Glutamatergic neuron (in vitro differentiated cells): ENCODE results near the gene TMCC1. TPM values are rescaled to one million over a fixed set of nuclear protein-coding genes. Genes with fewer than 3 reads are reported as not detected.

ENCODE experiments used
- DNase-seq: peaks from one replicate; pipeline ENCODE4 v3.0.0; 2022
- H3K27ac Mint-ChIP-seq: one replicate; pipeline ENCODE4 v1.8.0; 2020; ENCODE audit warnings: mild to moderate bottlenecking, mixed read lengths, inconsistent platforms; ENCODE audit not compliant: unreplicated experiment
- H3K27me3 Mint-ChIP-seq: one replicate; pipeline ENCODE4 v1.8.0; 2020; ENCODE audit warnings: mild to moderate bottlenecking, moderate library complexity, mixed read lengths, inconsistent platforms; ENCODE audit not compliant: unreplicated experiment
- H3K36me3 Mint-ChIP-seq: one replicate; pipeline ENCODE4 v1.8.0; 2020; ENCODE audit warnings: mild to moderate bottlenecking, mixed read lengths, inconsistent platforms; ENCODE audit not compliant: unreplicated experiment
- H3K4me1 Mint-ChIP-seq: one replicate; pipeline ENCODE4 v1.8.0; 2020; ENCODE audit warnings: mild to moderate bottlenecking, low read depth, mixed read lengths, inconsistent platforms; ENCODE audit not compliant: unreplicated experiment
- H3K4me3 Mint-ChIP-seq: one replicate; pipeline ENCODE4 v1.8.0; 2020; ENCODE audit warnings: mild to moderate bottlenecking, mixed read lengths, inconsistent platforms; ENCODE audit not compliant: unreplicated experiment
- H3K9me3 Mint-ChIP-seq: one replicate; pipeline ENCODE4 v1.8.0; 2020; ENCODE audit warnings: mild to moderate bottlenecking, moderate library complexity, mixed read lengths, inconsistent platforms; ENCODE audit not compliant: unreplicated experiment
- total RNA-seq: library from RNA; stranded (reverse); fragmentation: NEBNext Ultra II Directional; extraction: Animal tissue kit (Norgen Biotek cat#: 25700); gene quantifications from one replicate; pipeline ENCODE4 v1.2.1, GENCODE V29; 2021; ENCODE audit not compliant: unreplicated experiment
- TF ChIP-seq, protein P1 (sequence below): fragments of 200-600 bp; sonication (generic); IDR thresholded peaks from one replicate; pipeline ENCODE4 v1.5.0; 2021; ENCODE audit not compliant: partially characterized antibody, unreplicated experiment

The TMCC1 gene
- total RNA-seq, 1 donor from 2014 or later, result 42.2 TPM

- Mint-ChIP-seq H3K9me3 (no peaks in the 10 kb centered on the region), H3K4me1 (peaks cover 11% of the 10 kb centered on the region)
These were observed 238.2 kb downstream of the TMCC1 start for GRCh38 chr3:129655291-129655700.

DNA sequence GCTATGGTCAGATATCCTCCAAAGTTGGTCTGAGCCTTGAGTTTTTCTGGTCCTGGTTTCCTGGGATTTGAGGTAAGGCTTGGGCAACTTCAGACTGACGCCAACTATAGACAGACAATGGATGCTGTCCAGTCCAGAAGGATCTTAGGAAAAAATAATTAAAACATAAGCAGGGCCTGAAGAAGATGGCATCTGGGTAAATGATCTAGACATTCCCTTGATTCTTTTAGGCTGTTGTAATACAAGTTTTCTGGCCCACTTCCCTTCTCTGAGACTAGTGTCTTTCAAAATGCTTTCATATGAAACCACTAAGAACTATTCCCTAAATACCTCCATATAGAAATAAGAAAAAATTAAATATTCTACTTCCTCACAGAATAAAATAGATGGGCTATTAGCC is 239.4 kb downstream of the TMCC1 start:
- H3K4me3 Mint-ChIP-seq, result no peak overlapping the region
- no peaks in the 10 kb centered on the region for H3K36me3 Mint-ChIP-seq
- peaks cover 11% of the 10 kb centered on the region for H3K4me1 Mint-ChIP-seq
- no peak overlapping the region for H3K27ac Mint-ChIP-seq
- H3K27me3 Mint-ChIP-seq, result no peaks in the 10 kb centered on the region
- H3K9me3 Mint-ChIP-seq, result no peaks in the 10 kb centered on the region
- DNase-seq, result no peak
- TF ChIP-seq, protein P1, sequence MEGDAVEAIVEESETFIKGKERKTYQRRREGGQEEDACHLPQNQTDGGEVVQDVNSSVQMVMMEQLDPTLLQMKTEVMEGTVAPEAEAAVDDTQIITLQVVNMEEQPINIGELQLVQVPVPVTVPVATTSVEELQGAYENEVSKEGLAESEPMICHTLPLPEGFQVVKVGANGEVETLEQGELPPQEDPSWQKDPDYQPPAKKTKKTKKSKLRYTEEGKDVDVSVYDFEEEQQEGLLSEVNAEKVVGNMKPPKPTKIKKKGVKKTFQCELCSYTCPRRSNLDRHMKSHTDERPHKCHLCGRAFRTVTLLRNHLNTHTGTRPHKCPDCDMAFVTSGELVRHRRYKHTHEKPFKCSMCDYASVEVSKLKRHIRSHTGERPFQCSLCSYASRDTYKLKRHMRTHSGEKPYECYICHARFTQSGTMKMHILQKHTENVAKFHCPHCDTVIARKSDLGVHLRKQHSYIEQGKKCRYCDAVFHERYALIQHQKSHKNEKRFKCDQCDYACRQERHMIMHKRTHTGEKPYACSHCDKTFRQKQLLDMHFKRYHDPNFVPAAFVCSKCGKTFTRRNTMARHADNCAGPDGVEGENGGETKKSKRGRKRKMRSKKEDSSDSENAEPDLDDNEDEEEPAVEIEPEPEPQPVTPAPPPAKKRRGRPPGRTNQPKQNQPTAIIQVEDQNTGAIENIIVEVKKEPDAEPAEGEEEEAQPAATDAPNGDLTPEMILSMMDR, result no peak

More at GRCh38 chr3:129655291-129655700, 238.2 kb downstream of the TMCC1 start:
- Mint-ChIP-seq H3K36me3 (no peaks in the 10 kb centered on the region), H3K27ac (peak overlapping the region; percentile 1), H3K27me3 (no peaks in the 10 kb centered on the region), H3K4me3 (no peak overlapping the region)
- TF ChIP-seq, protein P1, result no peak
- DNase-seq, result no peak

- Mint-ChIP-seq H3K9me3 (no peaks in the 10 kb centered on the region), H3K36me3 (no peaks in the 10 kb centered on the region), H3K4me3 (no peak overlapping the region), H3K27ac (no peak overlapping the region), H3K27me3 (no peaks in the 10 kb centered on the region), H3K4me1 (peaks cover 11% of the 10 kb centered on the region)
- no peak for DNase-seq
- TF ChIP-seq, protein P1, result no peak
These were observed 240.5 kb downstream of the TMCC1 start for GRCh38 chr3:129653019-129653418.

DNA sequence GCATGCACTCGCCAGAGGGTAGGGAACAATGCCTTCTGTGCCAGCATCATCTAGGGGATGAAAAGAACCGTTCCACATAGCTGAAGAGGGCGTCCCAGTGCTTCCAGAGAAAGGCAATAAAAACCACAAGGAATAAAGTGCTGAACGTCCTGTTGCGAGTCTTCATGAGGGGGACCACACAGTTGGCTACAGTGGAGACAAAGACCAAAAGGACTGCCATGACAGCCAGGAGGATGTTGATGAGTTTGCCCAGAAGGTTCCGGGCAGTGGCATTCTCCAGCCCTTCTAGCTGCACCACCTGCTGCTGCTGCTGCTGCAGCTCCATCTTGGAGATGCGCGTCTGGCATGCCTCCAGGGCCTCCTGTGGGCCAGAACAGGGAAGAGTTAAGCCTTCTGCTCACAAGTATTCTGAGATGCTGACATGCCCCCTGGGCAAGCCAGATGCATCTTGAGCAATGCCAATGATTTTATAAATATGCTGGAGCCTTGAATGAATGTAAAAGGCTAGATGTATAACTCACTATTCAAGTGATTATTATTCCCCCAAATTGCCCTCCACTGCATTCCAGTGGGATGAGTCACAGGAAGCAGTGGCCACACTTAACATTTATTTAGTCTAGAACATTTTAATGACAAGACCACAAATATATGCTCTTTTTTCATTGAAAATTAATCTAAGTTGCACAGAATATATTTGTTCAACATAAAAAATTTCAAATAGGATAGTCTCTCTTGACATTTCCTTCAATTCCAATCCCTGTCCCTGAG is 241.9 kb downstream of the TMCC1 start:
- H3K36me3 Mint-ChIP-seq, result no peaks in the 10 kb centered on the region
- H3K27me3 Mint-ChIP-seq, result no peaks in the 10 kb centered on the region
- no peaks in the 10 kb centered on the region for H3K9me3 Mint-ChIP-seq
- no peak overlapping the region for H3K4me3 Mint-ChIP-seq
- H3K27ac Mint-ChIP-seq, result no peak overlapping the region
- peaks cover 9% of the 10 kb centered on the region for H3K4me1 Mint-ChIP-seq
- DNase-seq, result no peak
- TF ChIP-seq, protein P1, result no peak

DNA sequence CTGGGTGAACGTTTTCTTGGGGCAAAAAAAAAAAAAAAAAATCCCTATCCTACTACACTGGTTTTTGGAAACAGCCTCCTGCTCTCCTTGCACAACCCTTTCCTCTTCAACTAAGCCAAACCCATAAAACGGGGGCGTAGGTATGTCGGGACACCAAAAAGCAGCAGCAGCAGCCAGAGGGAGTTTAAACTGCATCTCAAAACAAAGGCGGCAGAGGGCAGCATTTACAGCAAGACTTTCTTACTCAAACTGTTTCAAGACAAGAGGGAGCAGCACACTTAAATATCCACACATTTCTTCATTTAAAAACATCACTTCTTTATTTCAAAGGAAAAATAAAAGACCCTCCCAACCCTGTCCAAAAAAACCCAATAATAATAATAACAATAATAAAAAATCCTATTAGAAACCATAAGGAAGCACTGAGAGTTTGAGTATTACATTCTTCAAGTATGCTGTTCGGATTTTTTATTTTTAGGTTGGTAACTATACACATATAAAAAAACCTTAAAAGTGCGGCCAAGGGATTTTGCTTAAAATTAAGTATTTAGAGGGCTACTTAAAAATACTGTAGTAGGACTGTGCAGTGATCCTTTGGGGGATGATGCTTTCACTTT is 243.1 kb downstream of the TMCC1 start:
- Mint-ChIP-seq H3K27ac (no peak overlapping the region), H3K4me1 (peaks cover 3% of the 10 kb centered on the region), H3K4me3 (no peak overlapping the region), H3K9me3 (no peaks in the 10 kb centered on the region), H3K36me3 (no peaks in the 10 kb centered on the region), H3K27me3 (no peaks in the 10 kb centered on the region)
- TF ChIP-seq, protein P1, result peak; percentile 63
- peak; percentile 67 for DNase-seq
